HepG2 (cell line): ENCODE measurements around the gene ZDHHC7. TPM values are rescaled to one million over a fixed set of nuclear protein-coding genes. Genes with fewer than 3 reads are reported as not detected.

ENCODE experiments used
- ATAC-seq: fragments of 200-7000 bp; cut with Tn5 transposase; 3 replicates; pipeline ENCODE4 v1.9.1; 2020; ENCODE audit warnings: mild to moderate bottlenecking, moderate library complexity
- BruUV-seq: library from RNA; stranded (reverse); fragments of 400-500 nt; replicated peaks from 2 replicates; lab custom pipeline; 2021; lab: Mats Ljungman, UMichigan
- CTCF ChIA-PET: fragments of 300-600 bp; formaldehyde crosslinking; extraction: SDS; loops from one replicate; lab custom pipeline; 2021; ENCODE audit warnings: low total read pairs, inconsistent platforms, low intra/inter-chr PET ratio; lab: Yijun Ruan, JAX
- POLR2A ChIA-PET: fragments of 350-600 bp; sonication (Branson Sonifier 250); formaldehyde crosslinking; loops from one replicate; lab custom pipeline; 2020; ENCODE audit warnings: antibody characterized with exemption, inconsistent platforms; lab: Yijun Ruan, JAX
- DNase-seq: peaks from one replicate; pipeline ENCODE4 v3.0.0-alpha.2; 2015; ENCODE audit warnings: low spot score
- FAIRE-seq: peaks from 3 replicates; lab custom pipeline; 2011; peaks lifted over from hg19 to GRCh38; lab: Jason Lieb, UNC
- H2AFZ ChIP-seq: one replicate; pipeline ENCODE4 v1.6.1; 2011; ENCODE audit warnings: low read length, inconsistent platforms
- H3K27ac ChIP-seq: fragments of 300-600 bp; 3 replicates; pipeline ENCODE4 v1.8.0; 2011; ENCODE audit warnings: mixed run types, mild to moderate bottlenecking, mixed read lengths, low read length, inconsistent platforms; ENCODE audit not compliant: insufficient read depth; ENCODE audit errors: extremely low read length
- H3K27me3 ChIP-seq, 2 experiments: fragments of 200-600 bp in 1 of 2; 2 replicates in 1 of 2; 3 replicates in 1 of 2; pipeline versions ENCODE4 v1.6.0 to v1.8.0; 2011; ENCODE audit warnings: low read length in 2 of 2, mild to moderate bottlenecking in 2 of 2, moderate library complexity in 2 of 2, inconsistent platforms in 1 of 2; ENCODE audit not compliant: insufficient read depth in 2 of 2, control insufficient read depth in 1 of 2
- H3K36me3 ChIP-seq, 2 experiments: fragments of 200-600 bp in 1 of 2; replicated peaks in 1 of 2; 2 replicates in 1 of 2; 3 replicates in 1 of 2; pipeline versions ENCODE4 v1.5.1 to v1.8.0; 2011; ENCODE audit warnings: low read length in 2 of 2, inconsistent platforms in 1 of 2; ENCODE audit not compliant: insufficient read depth in 2 of 2, control insufficient read depth in 1 of 2
- H3K4me1 ChIP-seq: 2 replicates; pipeline ENCODE4 v1.5.1; 2012; ENCODE audit warnings: low read length, inconsistent platforms; ENCODE audit not compliant: insufficient read depth
- H3K4me2 ChIP-seq: 2 replicates; pipeline ENCODE4 v1.6.0; 2011; ENCODE audit warnings: low read depth, low read length, inconsistent platforms
- H3K4me3 ChIP-seq, 3 experiments: fragments of 200-600 bp in 1 of 3; sonication (generic), shearing (Covaris generic) in 1 of 3; replicated peaks in 1 of 3; 2 replicates each; pipeline ENCODE4 v1.5.1; 2011 to 2016; ENCODE audit warnings: low read length in 3 of 3, inconsistent platforms in 2 of 3, low read depth in 2 of 3, mild to moderate bottlenecking in 2 of 3, control low read depth in 1 of 3, mixed read lengths in 1 of 3; ENCODE audit not compliant: insufficient read depth in 1 of 3
- H3K79me2 ChIP-seq: one replicate; pipeline ENCODE4 v1.6.1; 2011; ENCODE audit warnings: low read length, inconsistent platforms; ENCODE audit not compliant: insufficient read depth
- H3K9ac ChIP-seq: 2 replicates; pipeline ENCODE4 v1.6.0; 2011; ENCODE audit warnings: mild to moderate bottlenecking, low read depth, low read length, inconsistent platforms; ENCODE audit not compliant: insufficient read depth
- H3K9me3 ChIP-seq: 2 replicates; pipeline ENCODE4 v1.5.1; 2012; ENCODE audit warnings: mild to moderate bottlenecking, low read length
- H4K20me1 ChIP-seq: 2 replicates; pipeline ENCODE4 v1.6.0; 2011; ENCODE audit warnings: inconsistent platforms, mild to moderate bottlenecking, low read length, moderate library complexity; ENCODE audit not compliant: insufficient read depth
- ARNTL ChIP-seq: sonication (generic); formaldehyde crosslinking; IDR thresholded peaks from 2 replicates; pipeline ENCODE4 v1.4.0; 2020; ENCODE audit warnings: mild to moderate bottlenecking, missing genetic modification reagents
- ASH2L ChIP-seq: fragments of 300-600, 200-600 bp; sonication (generic); IDR thresholded peaks from 2 replicates; pipeline ENCODE4 v1.7.0; 2017; ENCODE audit warnings: low read depth, mild to moderate bottlenecking, moderate library complexity, mixed read lengths, low read length; ENCODE audit not compliant: insufficient read length
- FOXP1 ChIP-seq, 2 experiments: fragments of 450-650 bp in 1 of 2; IDR thresholded peaks; 2 replicates each; pipeline ENCODE4 v1.6.1; 2017 to 2018; ENCODE audit warnings: antibody characterized with exemption in 1 of 2
- GABPB1 ChIP-seq: IDR thresholded peaks from 2 replicates; pipeline ENCODE4 v1.6.1; 2016; ENCODE audit warnings: mild to moderate bottlenecking, missing genetic modification reagents, moderate library complexity, missing compliant biosample characterization
- KDM1A ChIP-seq: IDR thresholded peaks from 2 replicates; pipeline ENCODE4 v1.6.1; 2016; ENCODE audit warnings: missing compliant biosample characterization
- NAIF1 ChIP-seq: sonication (generic); formaldehyde crosslinking; IDR thresholded peaks from 2 replicates; pipeline ENCODE4 v1.5.0; 2020; ENCODE audit warnings: mild to moderate bottlenecking, missing genetic modification reagents, borderline replicate concordance
- PAX8 ChIP-seq: sonication (generic); formaldehyde crosslinking; IDR thresholded peaks from 2 replicates; pipeline ENCODE4 v1.8.0; 2022; ENCODE audit warnings: mild to moderate bottlenecking, missing genetic modification reagents, borderline replicate concordance
- SATB2 ChIP-seq: sonication (generic); formaldehyde crosslinking; IDR thresholded peaks from 2 replicates; pipeline ENCODE4 v1.5.0; 2020; ENCODE audit warnings: missing genetic modification reagents
- SIN3A ChIP-seq: IDR thresholded peaks from 2 replicates; pipeline ENCODE4 v1.6.1; 2011; ENCODE audit warnings: low read depth, mild to moderate bottlenecking, control low read depth, low read length, borderline replicate concordance
- SKI ChIP-seq: fragments of 450-650 bp; IDR thresholded peaks from one replicate; pipeline ENCODE4 v1.6.1; 2018; ENCODE audit warnings: mild to moderate bottlenecking; ENCODE audit not compliant: partially characterized antibody
- ZBTB40 ChIP-seq, 2 experiments: fragments of 450-650 bp in 1 of 2; sonication (generic) in 1 of 2; formaldehyde crosslinking in 1 of 2; IDR thresholded peaks; 2 replicates each; pipeline versions ENCODE4 v1.6.1 to v1.8.0; 2016 to 2022; ENCODE audit warnings: antibody characterized with exemption in 1 of 2, mild to moderate bottlenecking in 1 of 2, missing genetic modification reagents in 1 of 2
- ZFY ChIP-seq: sonication (generic); formaldehyde crosslinking; IDR thresholded peaks from 2 replicates; pipeline ENCODE4 v1.4.0; 2020; ENCODE audit warnings: missing genetic modification reagents
- ZMYM3 ChIP-seq: sonication (generic); formaldehyde crosslinking; IDR thresholded peaks from 2 replicates; pipeline ENCODE4 v1.5.1; 2020; ENCODE audit warnings: mild to moderate bottlenecking, missing genetic modification reagents
- ZNF841 ChIP-seq: sonication (generic); formaldehyde crosslinking; IDR thresholded peaks from 2 replicates; pipeline ENCODE4 v1.8.1; 2023; ENCODE audit warnings: missing genetic modification reagents, borderline replicate concordance
- WGBS: methylation state at CpG from one replicate; pipeline ENCODE4 v1.1.6; 2017; ENCODE audit warnings: low lambda C conversion rate; 5-methylcytosine and 5-hydroxymethylcytosine counted together
- in situ Hi-C: cut with HindIII; loops from 2 replicates; pipeline ENCODE4 v1.10.0; 2017; ENCODE audit warnings: low pct_unique_long_range_greater_than_20kb; ENCODE audit not compliant: extremely low pct_ligation_motif_present
- intact Hi-C: fragments of 100-400 bp; cut with micrococcal nuclease; formaldehyde crosslinking; loops from one replicate; pipeline ENCODE4 v1.10.0; 2022; ENCODE audit not compliant: unreplicated experiment
- polyA plus RNA-seq, 8 experiments: library from polyadenylated mRNA; depleted of rRNA in 3 of 8; stranded (reverse) in 7 of 8; unstranded in 1 of 8; fragments of >200 nt; fragmentation: Illumina TruSeq in 4 of 8; extraction: Trizol in 4 of 8; gene quantifications; 2 replicates each; pipeline versions ENCODE4 v1.2.1 to v1.2.3, GENCODE V29; 2011 to 2016; ENCODE audit warnings: low read depth in 4 of 8, missing spikeins in 1 of 8, mixed read lengths in 1 of 8; ENCODE audit not compliant: insufficient read depth in 1 of 8
- total RNA-seq, 5 experiments: library from RNA; depleted of rRNA; stranded (reverse); fragments of >200 nt; fragmentation: Illumina TruSeq; extraction: Trizol; gene quantifications; 2 replicates each; pipeline ENCODE4 v1.2.3, GENCODE V29; 2016; ENCODE audit warnings: low read depth in 1 of 5
- TF ChIP-seq, protein P1 (sequence below): IDR thresholded peaks from 2 replicates; pipeline ENCODE4 v1.6.1; 2016; ENCODE audit warnings: low read depth, borderline replicate concordance

The ZDHHC7 gene
- total and polyA plus RNA-seq, 2 of the 13 experiments (the other 11 are each of a cell fraction or from before 2014, with no cell fraction given): 46.8 to 67.6 TPM

- TF ChIP-seq, protein P1, sequence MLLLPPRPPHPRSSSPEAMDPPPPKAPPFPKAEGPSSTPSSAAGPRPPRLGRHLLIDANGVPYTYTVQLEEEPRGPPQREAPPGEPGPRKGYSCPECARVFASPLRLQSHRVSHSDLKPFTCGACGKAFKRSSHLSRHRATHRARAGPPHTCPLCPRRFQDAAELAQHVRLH (CRISPR knock-in tag): peak; percentile 46; the same call in 1 of the 2 replicates
- TF ChIP-seq ZFY (CRISPR knock-in tag) (no peak), PAX8 (no peak), ZMYM3 (CRISPR knock-in tag) (peak; percentile 78), GABPB1 (no peak), SATB2 (0 out of 2 replicates have a peak, but pooled peaks have one; percentile 8), SKI (no peak), FOXP1 (IDR thresholded peaks at IDR 0.05) (no peak), FOXP1 (CRISPR knock-in tag; IDR thresholded peaks at IDR 0.05) (peak; percentile 2; the same call in 1 of the 2 replicates), ZNF841 (CRISPR knock-in tag) (0 out of 2 replicates have a peak, but pooled peaks have one; percentile 33)
Observed at GRCh38 chr16:85011846-85012284, 530 bp upstream of the ZDHHC7 start (continued).

- FAIRE-seq: no peak
- Histone ChIP-seq H3K79me2 (peaks cover 51% of the 10 kb centered on the region), H3K9me3 (no peaks in the 10 kb centered on the region), H3K4me1 (peaks cover 79% of the 10 kb centered on the region), H3K4me2 (peak overlapping the region; percentile 79), H3K4me3 (peak overlapping the region; percentile 79 to 97 (median 92)), H3K27me3 (no peaks in the 10 kb centered on the region; a peak in 2 of 5 replicates), H2AFZ (no peak overlapping the region), H4K20me1 (peaks cover 7% of the 10 kb centered on the region; the same call in 1 of the 2 replicates), H3K36me3 (peaks cover 0 to 7% of the 10 kb centered on the region in 2 experiments; a peak in 4 of 5 replicates), H3K27ac (peak overlapping the region; percentile 93), H3K9ac (peak overlapping the region; percentile 98)
- intact Hi-C loops: no loop called here
- DNase-seq: no peak
- ChIA-PET CTCF (no interaction called here), POLR2A (interaction anchor here (0.9 to 3.7 kb wide), 9 partner anchors 10 to 790 kb away, joined by 3 to 64 read pairs (median 11); partner anchors contain the start of gene KIAA0513)
- BruUV-seq: no TSS peak
- in situ Hi-C loops: no loop called here
- peak; percentile 44 for ATAC-seq
- WGBS: under 1% methylated on average over 9 of the region's 9 CpGs
- TF ChIP-seq ARNTL (CRISPR knock-in tag): no peak
- peak; percentile 0 for TF ChIP-seq ASH2L
- no peak for TF ChIP-seq ZBTB40 (IDR thresholded peaks at IDR 0.05)
- TF ChIP-seq ZBTB40 (CRISPR knock-in tag; IDR thresholded peaks at IDR 0.05): no peak
- TF ChIP-seq KDM1A (CRISPR knock-in tag): no peak
- no peak for TF ChIP-seq SIN3A
- TF ChIP-seq NAIF1: no peak
Observed at GRCh38 chr16:85010446-85010930, 847 bp downstream of the ZDHHC7 start.
